Muscle of arm (tissue), 14 donors: ENCODE results near the gene NAPA. TPM values are rescaled to one million over a fixed set of nuclear protein-coding genes. Genes with fewer than 3 reads are reported as not detected.

ENCODE experiments used
- DNase-seq: peaks from one replicate; pipeline ENCODE4 v3.0.0-alpha.2; 2013
- long read RNA-seq, 11 donors: transcript quantifications; one replicate each; lab custom pipeline, GENCODE V29; 2026
- polyA plus RNA-seq, 12 donors: library from polyadenylated mRNA; unstranded; fragments of 120-200 nt; gene quantifications; one replicate each; pipeline ENCODE4 v1.2.1, GENCODE V29; 2013; ENCODE audit not compliant: insufficient read length in 12 of 12

The NAPA gene
- 100 to 1,000 TPM in 2 of 12 donors, 10 to 100 TPM in 9, not detected in 1; 83.6 to 102 (median 91.9) TPM for polyA plus RNA-seq
- long read RNA-seq, donor 1, transcript NAPA-201 (11 exons, 1,839 nt), result major isoform, 24 of 30 reads
- long read RNA-seq, donor 1, partial matches to known transcripts, result 0 of 30 reads
- long read RNA-seq, donor 1, other reads (novel, unspliced or antisense), result 0 of 30 reads
- long read RNA-seq, donor 2, transcript NAPA-201 (11 exons, 1,839 nt), result major isoform, 31 of 33 reads
- long read RNA-seq, donor 2, partial matches to known transcripts, result 0 of 33 reads
- long read RNA-seq, donor 2, other reads (novel, unspliced or antisense), result 0 of 33 reads
- long read RNA-seq, donor 3, transcript NAPA-201 (11 exons, 1,839 nt), result major isoform, 17 of 20 reads
- long read RNA-seq, donor 3, partial matches to known transcripts, result 0 of 20 reads
- long read RNA-seq, donor 3, other reads (novel, unspliced or antisense), result 0 of 20 reads
- long read RNA-seq, donor 4, transcript NAPA-201 (11 exons, 1,839 nt), result major isoform, 9 of 10 reads
- long read RNA-seq, donor 4, partial matches to known transcripts, result 0 of 10 reads
- long read RNA-seq, donor 4, other reads (novel, unspliced or antisense), result 0 of 10 reads
- long read RNA-seq, donor 5, transcript NAPA-201 (11 exons, 1,839 nt), result major isoform, 27 of 28 reads
- long read RNA-seq, donor 5, partial matches to known transcripts, result 0 of 28 reads
- long read RNA-seq, donor 5, other reads (novel, unspliced or antisense), result 0 of 28 reads
- long read RNA-seq, donor 6, transcript NAPA-201 (11 exons, 1,839 nt), result major isoform, 9 of 11 reads
- long read RNA-seq, donor 6, partial matches to known transcripts, result 0 of 11 reads
- long read RNA-seq, donor 6, other reads (novel, unspliced or antisense), result 0 of 11 reads
- long read RNA-seq, donor 7, transcript NAPA-201 (11 exons, 1,839 nt), result major isoform, 9 of 12 reads
- long read RNA-seq, donor 7, partial matches to known transcripts, result 0 of 12 reads
- long read RNA-seq, donor 7, other reads (novel, unspliced or antisense), result 0 of 12 reads
- long read RNA-seq, donor 8, transcript NAPA-201 (11 exons, 1,839 nt), result major isoform, 37 of 47 reads
- long read RNA-seq, donor 8, partial matches to known transcripts, result 5 of 47 reads
- long read RNA-seq, donor 8, other reads (novel, unspliced or antisense), result 0 of 47 reads
- long read RNA-seq, donor 9, transcript NAPA-201 (11 exons, 1,839 nt), result major isoform, 12 of 17 reads
- long read RNA-seq, donor 9, partial matches to known transcripts, result 0 of 17 reads
- long read RNA-seq, donor 9, other reads (novel, unspliced or antisense), result 0 of 17 reads
- long read RNA-seq, donor 10, transcript NAPA-201 (11 exons, 1,839 nt), result major isoform, 21 of 21 reads
- long read RNA-seq, donor 10, partial matches to known transcripts, result 0 of 21 reads
- long read RNA-seq, donor 10, other reads (novel, unspliced or antisense), result 0 of 21 reads
- long read RNA-seq, donor 11, transcript NAPA-201 (11 exons, 1,839 nt), result major isoform, 21 of 31 reads
- long read RNA-seq, donor 11, partial matches to known transcripts, result 0 of 31 reads
- long read RNA-seq, donor 11, other reads (novel, unspliced or antisense), result 6 of 31 reads

DNA sequence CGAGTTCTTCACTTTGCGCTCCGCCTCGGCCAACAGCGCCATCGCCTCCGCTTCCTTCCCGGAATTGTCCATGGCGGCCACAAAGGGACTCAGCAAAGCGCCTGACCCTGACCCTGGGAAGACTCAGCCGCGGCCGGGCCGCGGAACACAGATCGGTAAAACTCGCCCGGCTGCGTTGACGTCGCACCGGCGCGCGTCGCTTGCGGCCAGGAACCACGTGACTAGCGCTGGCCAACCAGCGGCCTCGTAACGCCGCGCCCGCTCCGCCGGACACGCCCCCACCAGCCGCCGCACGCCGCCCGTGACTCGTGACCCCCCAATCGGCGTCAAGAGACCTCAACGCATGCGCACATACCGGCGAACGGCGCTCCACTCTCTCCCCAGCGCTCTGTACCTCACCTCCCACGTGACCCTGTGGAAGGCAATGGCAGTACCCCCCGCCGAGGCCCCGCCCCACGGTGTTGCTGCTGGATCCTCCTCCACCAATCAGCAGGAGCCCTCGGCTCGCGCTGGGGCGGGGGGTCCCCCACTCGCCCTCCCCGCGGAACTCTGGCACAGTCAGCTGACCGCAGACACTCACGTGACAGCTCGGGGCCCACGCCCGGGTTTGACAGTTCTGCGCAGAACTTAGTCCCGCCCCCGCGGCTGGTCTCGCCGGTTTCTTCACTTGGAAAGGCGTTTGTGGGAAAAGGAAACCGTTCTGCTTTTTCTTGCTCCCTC lies at the start of gene NAPA:
NAPA (minus strand) TSS at position 195 of the 720 bp plus-strand sequence; CDS start at position 72, 123 bp downstream.
- DNase-seq, result peak; percentile 100

DNA sequence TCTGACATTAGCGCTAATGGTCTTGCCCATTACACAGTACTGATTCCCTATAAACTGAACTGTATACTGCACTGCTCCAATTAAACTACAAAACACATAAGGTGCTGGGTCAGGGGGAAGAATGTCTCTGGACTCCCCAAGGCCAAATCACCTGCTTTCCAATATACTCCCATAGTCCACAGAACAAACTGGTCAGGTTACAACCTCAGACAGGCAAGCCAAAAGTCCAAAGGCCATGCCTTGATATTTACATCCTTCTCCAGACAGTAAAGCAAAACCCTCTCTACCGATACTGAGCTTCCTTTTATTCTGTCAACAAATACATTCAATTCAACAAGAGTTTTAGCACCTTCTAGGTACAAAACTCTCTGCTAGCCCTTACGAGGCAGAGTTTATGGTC lies 49.2 kb upstream of the NAPA start:
- DNase-seq, result no peak

- DNase-seq, result no peak
Observed at GRCh38 chr19:47561440-47562057, 46.7 kb upstream of the NAPA start.

GRCh38 chr19:47560999-47561398 lies 46.1 kb upstream of the NAPA start:
- DNase-seq, result no peak

- DNase-seq, result no peak
Observed at GRCh38 chr19:47550129-47550528, 35.3 kb upstream of the NAPA start.

DNA sequence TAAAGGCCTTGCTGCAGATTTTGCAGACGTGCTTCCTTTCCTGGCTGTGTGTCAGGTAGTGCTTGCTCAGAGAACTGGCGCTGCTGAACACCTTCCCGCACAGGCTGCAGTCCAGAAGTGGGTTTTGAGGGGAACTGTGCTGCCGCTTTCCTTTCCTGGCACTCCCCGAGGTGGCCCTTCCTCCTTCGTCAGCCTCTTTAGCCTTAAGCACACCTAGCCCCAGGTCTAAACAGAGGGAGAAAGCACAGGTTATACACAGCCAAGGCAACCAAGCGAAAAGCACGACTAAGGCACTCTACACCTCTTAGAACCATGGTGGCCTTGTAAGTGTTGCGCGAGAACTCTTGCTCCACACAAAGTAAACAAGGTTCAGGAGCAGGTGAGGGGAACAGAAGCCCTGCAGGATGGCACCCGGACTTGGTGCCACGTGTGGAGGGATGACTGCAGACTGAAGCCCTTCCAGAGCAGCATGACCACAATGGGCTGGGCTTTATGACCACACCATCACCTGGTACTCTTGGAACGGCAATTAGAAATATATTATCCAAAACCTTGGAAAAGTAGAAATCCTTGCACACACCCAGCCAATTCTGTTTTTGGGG lies 34.5 kb upstream of the NAPA start:
- DNase-seq, result no peak

DNA sequence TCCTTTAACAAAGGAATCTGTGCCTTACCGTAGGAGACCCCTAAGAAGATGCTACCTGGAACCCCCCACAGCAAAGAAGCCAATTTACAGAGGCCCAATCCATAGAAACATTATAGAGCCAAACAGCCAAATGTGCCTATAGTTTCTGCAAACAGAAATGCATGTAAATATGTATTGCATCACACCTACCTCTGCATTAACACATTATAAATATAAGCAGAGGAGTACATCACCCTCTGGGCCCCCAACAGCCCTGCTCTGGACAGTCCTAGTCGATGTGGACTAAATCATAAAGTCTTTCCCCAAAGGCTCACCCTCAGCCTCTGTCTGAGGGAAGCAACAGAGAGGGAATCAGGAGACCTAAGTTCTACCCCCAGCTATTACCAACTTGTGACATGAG lies 32.3 kb upstream of the NAPA start:
- DNase-seq, result no peak

GRCh38 chr19:47545061-47545948 lies 30.4 kb upstream of the NAPA start:
- no peak for DNase-seq

- no peak for DNase-seq
Observed at GRCh38 chr19:47544476-47544875, 29.6 kb upstream of the NAPA start.

GRCh38 chr19:47544075-47544474 lies 29.2 kb upstream of the NAPA start:
- DNase-seq, result no peak

DNA sequence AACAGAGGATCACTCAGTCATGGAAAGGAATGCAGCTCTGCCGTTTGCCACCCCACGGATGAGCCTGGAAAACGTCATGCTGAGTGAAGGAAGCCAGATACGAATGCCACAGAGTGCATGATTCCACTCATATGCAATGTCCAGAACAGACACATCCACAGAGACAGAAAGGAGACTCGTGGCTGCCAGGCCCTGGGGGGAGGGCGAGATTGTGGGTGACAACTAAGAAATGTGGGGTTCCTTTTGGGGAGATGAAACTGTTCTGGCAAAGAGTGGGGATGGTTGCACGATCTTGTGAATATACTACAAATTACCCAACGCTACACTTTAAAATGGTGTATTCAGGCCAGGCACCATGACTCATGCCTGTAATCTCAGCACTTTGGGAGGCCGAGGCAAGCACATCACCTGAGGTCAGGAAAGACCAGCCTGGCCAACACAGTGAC lies 27.2 kb upstream of the NAPA start:
- DNase-seq, result no peak

GRCh38 chr19:47541518-47541917 lies 26.7 kb upstream of the NAPA start:
- DNase-seq, result no peak

DNA sequence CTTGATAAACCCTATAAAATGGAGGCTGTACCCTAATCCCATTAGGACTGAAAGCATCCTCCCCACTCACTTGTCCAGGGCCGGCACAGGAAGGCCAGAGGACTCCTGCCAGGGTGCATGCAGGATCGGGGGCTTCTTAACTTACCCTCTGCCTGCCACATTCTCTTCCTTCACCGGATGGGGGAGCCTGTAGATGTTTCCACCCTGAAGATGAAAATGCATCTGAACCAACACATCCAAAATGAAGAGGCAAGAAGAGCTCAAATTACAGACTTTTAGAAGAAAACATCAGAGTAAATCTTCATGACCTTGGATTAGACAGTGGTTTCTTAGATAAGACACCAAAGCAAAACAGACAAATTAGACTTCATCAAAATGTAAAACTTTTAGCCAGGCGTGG lies 25.9 kb upstream of the NAPA start:
- no peak for DNase-seq

- no peak for DNase-seq
Observed at GRCh38 chr19:47539747-47540311, 25.0 kb upstream of the NAPA start.

DNA sequence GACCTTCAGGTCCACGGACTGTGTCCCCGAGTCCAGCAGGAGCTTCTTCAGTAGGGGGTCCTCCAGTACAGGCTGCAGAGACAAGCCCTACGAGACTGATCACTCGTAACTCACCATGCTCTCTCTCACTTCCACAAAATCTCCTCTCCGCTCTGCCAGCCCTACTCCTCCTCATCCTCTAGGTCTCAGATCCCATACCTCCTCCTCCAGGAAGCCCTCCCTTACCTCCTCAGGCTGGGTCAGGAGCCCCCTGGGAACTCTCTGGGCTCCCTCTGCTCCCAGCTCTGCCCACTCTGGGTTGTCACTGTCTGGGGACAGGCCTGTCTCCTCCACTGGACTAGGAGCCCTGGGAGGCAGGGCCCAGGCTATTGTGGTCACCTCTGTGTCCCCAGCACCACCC lies 23.9 kb upstream of the NAPA start:
- no peak for DNase-seq

DNA sequence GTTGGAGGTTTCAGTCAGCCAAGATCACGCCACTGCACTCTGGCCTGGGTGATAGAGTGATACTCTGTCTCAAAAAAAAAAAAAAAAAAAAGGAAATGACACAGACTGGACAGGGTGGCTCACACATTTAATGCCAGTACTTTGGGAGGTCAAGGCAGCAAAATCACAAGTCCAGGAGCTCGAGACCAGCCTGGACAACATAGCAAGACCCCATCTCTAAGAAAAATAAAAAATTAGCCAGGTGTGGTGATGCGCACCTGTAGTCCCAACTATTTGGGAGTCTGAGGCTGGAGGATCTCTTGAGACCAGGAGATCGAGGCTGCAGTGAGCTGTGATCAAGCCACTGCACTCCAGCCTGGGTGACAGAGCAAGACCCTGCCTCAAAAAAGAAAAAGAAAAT lies 22.6 kb upstream of the NAPA start:
- no peak for DNase-seq

DNA sequence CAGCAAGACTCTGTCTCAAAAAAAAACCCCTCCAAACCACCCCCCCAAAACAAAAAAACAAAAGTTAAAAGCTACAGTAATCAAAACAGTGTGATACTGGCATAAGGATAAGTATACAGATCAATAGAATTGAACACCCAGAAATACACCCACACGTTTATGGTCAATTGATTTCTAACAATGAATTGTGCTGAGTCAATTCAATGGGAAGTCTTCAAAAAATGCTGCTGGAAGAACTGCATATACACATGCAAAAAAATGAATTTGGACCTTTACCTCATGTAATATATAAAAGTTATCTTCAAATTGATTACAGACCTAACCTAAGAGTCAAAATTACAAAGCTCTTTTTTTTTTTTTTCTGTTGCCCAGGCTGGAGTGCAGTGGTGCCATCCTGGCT lies 19.8 kb upstream of the NAPA start:
- no peak for DNase-seq
